CD4-positive, alpha-beta T cell treated with Interleukin-15 for 1 hour (primary cell): Measurements from ENCODE around the gene ASH1L.
"Not testable (repeated sequence)": the region's sequence is repeated elsewhere in the genome, so short reads cannot be mapped to it uniquely, and the experiment has no call there.

Experiments used
- DNase-seq: peaks from one replicate; pipeline ENCODE4 v3.0.0-alpha.2; 2020

Gene ASH1L

DNA sequence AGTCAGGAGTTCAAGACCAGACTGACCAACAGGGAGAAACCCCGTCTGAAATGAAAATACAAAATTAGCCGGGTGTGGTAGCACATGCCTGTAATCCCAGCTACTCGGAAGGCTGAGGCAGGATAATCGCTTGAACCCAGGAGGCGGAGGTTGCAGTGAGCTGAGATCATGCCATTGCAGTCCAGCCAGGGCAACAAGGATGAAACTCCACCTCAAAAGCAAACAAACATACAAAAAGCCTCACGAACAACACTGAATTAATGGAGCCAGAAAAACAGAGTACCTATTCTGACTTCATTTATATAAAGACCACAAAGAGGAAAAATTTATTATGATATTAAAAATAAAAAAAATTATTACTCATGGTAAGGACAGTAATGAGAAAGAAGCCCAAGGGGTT, 75.7 kb downstream of the ASH1L start:
- not testable (repeated sequence) for DNase-seq

DNA sequence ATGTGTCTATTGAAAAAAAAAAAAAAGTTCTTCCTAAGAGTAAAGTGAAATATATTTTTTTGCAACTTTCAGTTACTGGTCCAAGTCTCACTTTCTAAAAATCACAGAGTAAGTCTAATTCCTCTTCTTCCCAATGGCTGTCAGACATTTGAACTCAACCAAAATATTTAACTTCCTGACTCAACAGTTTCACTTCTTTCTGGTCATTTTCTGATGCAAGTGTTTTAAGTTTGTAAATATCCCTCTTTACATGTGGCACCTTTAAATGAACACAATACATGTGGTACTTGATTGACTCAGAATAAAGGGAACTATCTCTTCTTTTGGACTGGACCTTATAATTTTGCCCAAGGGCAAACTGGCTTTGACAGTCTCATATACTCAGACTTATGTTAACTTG, 76.7 kb downstream of the ASH1L start:
- DNase-seq = no peak

DNA sequence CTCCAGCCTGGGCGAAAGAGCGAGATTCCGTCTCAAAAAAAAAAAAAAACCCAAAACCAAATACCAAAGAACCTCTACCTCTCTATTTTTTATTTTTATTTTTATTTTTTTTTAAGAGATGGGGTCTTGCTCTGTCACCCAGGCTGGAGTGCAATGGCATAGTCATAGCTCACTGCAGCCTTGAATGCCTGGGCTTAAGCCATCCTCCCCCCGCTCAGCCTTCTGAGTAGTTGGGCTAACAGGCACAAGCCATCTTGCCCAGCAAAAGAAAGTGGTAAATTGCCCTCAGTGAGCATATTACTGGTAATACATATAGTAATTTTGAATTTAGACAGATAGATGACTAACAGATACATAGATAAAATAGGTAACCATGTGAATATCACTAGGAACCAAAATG, 77.4 kb downstream of the ASH1L start:
- no peak for DNase-seq

DNA sequence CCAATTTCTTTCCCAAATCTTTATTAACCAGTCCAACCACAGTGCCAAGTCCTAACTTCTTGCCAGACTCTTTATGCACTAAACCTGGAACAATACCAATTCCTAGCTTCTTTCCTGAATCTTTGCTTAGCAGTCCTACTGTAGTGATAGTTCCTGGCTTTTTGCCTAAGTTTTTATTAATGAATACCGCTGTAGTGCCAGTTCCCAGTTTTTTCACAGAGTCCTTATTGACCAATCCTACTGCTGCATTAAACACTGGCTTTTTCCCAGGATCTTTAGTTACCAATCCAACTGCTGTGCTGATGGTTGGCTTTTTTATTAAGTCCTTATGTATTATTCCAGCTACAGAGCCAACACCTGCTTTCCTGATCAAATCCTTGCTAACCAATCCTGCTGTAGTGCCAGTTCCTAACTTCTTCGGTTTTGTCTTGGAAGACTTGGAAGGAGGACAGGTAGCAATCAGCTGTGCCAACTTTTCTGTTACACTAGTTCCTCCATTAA, 80.8 kb downstream of the ASH1L start:
- no peak for DNase-seq

DNA sequence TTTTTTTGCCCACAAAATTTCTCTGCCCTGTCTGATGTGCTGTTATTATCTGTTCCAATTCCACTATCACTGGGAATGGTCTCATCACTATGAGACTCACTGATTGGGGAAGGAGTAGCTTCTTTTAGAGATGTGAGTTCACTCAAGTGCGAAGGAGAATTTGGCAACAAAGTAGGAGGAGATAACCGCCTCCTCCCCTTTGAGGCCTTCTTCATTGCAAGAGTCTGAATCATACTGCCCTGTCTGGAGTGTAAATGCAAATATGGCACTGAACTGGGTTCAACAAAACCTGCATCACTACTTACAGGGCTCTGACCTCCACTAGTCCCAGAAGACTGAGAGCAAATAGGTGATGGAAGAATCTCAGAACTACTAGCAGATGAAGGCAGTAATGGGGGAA, 83.4 kb downstream of the ASH1L start:
- DNase-seq = no peak

DNA sequence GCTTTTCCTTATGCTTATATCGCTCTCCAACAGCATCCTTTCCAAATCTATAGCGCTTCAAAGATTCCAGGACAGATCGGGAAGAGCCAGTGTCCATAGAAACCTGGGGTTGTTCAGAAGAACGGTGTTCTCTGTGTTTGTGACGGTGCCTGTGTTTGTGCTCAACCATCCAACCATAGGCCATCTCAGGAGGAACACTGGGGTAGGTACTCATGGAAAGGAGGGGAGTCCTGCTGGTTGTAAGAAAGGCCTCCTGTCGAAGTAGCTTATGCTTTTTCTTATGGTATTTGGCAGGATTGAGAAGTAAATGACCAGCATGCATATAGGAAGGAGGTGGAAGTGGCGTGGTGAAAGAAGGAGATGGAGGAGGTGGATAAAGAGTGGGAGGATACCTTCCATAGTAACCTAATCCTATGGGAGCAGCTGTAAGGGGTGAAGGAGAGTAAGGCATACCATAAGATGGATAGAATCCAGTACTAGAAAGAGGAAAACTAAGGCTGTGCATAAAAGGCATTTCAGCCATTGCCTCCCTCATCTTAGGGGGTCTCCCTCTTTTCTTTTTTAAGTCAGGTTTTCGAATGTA, 84.2 kb downstream of the ASH1L start:
- DNase-seq = no peak

DNA sequence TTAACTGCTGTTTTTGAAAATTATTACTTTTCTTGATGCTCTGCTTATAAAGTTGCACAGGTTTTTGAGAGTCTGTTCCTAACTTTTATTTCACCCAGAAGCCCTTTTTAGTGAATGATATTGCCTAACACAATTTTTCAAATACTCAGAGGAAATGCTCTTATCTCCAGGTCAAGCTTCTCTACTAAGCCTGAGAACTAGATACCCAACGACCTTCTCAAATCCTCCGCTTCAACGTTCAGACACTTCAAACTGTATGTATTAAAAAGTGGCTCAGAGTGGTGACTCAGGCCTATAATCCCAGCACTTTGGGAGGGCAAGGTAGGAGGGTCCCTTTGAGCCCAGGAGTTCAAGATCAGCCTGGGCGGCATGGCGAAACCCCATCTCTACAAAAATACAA, 88.5 kb downstream of the ASH1L start:
- no peak for DNase-seq

DNA sequence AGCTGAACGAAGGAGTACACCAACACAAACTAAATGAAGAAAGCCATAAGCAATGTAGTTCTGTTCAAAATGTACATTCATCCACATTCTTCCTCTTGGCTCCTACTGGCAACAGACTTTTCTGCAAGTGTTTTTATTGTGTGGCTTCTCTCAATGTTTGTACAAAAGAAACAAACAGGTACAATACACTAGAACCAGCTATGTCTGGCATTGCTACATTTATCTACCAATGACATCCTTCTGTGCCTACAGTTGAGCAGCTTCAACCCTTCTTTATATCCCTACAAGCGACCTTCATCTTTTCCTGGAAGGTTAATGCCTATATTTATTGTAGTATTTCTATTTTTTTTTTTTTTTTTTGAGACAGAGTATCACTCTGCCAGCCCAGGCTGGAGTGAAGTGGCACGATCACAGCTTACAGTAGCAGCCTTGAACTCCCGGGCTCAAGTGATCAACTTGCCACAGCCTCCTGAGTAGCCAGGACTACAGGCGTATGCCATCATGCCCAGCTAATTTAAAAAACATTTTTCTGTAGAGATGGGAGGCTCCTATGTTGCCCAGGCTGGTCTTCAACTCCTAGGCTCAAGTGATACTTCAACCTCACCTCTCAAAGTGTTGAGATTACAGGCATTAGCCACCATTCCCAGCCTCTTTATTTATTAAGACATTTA, 89.3 kb downstream of the ASH1L start:
- DNase-seq = no peak

DNA sequence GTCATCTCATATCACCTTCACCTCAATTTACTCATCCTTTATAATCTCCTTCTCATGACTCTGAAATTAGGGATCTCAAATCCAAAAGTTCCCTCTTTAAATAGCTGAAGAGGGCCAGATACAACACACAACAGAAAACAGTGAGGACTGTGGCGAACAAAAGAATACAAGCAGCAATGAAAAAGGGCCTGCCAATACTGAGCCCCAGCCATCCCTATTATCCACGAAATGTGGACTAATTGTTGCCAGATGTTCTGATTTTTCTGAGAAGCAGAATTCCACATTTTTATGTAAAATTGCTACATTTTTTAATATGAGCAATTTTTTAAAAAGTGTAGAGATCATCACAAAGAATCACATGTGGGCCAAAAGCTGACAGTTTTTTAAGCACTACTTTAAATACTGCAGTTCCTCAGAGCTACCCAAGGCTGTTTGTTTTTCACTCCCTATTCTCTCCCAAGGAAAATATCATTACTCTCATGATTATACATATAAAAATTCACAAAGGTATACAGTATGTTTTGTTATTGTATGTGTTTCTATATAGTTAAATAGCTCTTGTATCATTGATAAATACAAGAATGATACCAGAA, 90.0 kb downstream of the ASH1L start:
- DNase-seq = no peak

DNA sequence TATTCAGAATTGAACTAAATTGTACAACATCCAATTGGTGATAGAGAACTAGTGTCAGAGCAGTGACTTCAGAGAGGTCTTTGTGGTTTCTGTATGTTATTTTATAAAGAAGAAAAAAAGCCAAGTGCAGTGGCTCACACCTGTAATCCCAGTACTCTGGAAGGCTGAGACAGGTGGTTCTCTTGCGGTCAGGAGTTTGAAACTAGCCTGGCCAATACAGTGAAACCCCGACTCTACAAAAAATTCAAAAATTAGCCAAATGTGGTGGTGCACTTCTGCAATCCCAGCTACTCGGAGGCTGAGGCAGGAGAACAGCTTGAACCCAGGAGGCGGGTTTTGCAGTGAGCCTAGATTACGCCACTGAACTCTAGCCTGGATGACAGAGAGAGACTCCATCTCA, 90.7 kb downstream of the ASH1L start:
- DNase-seq = no peak

DNA sequence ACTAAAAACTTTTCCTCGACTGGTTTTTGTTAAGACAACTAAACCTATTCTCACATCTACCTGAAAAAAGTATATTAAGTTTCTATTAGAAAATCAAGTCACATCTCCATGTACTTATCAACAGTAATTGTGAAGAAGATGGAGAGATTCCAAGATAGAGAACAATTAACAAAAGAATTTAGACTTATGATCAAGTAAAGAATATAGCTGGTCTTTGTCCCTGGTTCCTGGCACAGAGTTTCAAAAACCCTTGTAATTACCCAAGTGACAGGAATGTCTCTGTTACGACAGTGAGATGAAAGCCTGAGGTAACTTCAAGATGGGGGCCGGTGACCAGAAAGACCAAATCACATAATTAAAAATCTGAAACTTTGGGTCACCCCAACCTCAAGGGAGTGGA, 91.6 kb downstream of the ASH1L start:
- DNase-seq = no peak

DNA sequence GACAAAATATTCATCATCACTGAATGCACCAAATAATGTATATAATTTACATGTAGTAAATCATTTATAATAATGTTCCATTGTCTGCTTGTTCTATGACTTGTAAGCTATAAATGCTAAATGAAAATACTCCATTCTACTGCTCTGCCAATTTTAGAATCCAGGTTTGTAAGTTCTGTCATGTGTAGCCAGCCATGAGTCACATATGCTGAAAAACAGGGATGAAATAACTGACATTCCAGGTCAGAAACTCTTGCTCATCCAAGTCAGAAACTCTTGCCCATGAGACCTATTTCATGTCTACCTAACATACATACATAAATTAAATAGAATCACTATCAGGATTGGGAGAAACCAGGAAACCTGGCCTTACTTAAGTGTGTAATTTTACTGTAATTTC, 95.6 kb downstream of the ASH1L start:
- no peak for DNase-seq

DNA sequence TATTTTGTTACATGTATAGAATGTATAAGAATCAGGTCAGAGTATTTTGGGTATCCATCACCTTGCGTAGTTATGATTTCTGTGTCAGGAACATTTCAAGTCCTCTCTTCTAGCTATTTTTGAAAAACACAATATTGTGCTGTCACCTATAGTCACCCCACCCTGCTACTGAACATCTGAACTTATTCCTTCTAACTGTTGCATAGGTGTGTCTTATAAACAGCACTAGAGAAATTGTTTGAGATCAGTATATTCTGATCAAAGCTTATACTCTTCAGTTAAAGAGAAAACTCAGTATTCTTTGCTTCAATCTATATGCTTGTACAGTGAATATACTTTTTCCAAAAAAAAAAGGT, 96.0 kb downstream of the ASH1L start:
- DNase-seq = no peak

DNA sequence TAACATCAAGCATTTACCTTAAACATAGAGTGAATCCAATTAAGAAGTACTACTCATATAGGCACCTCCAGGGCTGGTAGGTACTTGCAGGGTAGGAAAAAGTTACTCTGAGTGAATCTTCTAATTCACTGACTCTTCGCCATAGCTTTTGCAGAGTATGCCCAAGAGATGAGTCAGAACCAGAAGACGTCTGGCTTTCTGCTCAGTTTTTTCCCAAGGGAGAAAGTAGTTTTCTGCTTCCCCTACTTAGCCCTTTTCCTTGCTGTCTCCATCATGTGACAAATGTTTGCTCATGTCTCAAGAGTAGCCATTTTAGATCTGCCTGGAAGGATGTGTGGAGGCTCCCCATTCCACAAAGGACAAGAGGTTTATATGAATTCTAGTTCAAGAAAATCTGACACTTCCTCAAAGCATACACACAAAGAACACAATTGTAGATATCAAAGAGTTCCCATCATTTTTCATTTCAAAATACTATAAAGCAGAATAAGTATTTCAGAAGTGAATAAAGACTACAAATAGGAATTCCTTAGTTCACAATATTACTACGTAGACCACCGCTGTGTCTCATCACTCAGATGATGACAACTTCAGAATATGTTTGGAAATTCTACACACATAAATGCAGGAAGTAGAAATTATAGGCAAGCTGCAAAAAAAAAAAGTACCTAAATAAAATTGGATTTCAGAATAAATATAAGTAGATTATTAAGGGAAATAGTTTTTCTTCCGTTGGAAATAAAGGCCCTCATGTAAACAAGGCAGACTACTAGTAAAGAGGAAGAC, 98.5 kb downstream of the ASH1L start:
- no peak for DNase-seq

DNA sequence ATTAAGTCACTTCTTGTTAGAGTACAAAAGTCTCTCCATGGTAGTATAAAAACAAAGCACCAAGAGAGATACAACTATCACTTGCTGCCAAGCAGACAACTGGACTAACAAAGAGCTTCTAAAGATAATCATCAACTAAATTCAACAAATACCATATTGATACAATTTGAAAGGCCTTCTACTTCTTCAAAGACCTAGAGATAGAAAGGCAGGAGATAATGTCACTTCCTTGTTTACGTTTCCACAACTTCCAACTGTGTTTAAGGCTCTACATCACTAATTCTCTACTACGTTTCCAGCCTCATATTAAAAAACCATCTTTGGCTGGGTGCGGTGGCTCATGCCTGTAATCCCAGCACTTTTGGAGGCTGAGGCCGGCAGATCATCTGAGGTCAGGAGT, 104.5 kb downstream of the ASH1L start:
- DNase-seq = no peak

DNA sequence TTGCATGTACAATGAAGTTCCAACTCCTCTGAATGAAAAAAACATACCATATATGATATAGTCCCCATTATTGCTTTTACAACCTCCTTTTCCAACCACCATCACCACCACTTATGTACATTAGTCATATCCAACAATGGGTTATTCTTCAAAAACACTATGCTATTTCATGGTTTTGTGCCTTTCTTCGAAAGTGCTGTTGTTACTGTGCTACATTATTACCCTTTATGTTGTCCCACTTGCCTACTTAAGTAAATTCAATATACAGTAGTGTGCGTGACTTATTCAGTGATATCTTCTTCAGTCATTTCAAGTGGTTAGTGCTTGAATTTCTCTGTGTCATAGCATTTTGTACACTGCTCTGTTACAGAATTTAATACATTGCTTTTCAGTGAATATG, 105.3 kb downstream of the ASH1L start:
- DNase-seq = no peak

DNA sequence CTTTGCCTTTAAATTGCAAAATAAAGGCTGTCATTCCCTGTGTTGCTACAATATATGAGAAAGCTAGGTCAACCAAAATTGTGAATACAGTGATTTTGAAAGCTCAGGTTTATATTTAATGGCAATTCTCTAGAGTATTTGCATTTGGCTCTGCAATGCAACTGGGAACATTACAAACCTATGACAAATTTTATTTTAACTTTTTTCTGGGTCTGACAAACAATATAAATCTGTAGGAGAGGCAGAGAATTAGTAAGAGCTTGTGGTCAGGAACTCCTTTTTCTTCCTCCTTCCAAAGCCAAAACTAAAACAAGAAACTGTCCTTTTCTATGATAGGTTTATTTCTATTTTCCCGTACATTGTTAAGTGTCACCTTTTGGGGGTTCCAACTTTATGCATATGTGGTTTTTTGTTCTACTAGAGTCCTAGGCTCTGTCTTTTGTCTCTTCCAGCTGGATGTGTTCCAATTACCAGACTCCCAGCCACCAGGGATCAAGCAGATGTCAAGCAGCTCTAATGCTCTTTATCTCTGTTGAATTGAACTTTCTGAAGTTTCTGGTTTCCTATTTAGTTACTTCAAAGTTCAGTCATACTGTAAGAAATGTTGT, 106.9 kb downstream of the ASH1L start:
- DNase-seq = no peak

DNA sequence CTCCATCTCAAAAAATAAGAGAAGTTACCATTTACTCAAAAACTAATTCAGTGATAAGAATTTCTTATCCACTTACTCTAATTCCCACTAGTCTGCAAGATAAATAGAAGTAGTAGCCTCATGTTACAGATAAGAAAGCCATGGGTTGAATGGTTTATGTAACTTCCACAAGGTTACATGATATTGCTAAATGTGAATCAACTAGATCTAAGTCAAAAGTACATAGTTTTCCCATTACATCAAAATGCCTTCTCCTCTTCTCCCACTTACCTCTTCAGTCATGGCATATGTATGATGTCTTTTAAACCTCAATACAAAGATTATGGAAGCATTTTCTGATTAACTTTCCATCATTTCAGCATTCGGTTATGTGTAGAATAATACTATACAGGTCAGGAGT, 108.5 kb downstream of the ASH1L start:
- DNase-seq = no peak

DNA sequence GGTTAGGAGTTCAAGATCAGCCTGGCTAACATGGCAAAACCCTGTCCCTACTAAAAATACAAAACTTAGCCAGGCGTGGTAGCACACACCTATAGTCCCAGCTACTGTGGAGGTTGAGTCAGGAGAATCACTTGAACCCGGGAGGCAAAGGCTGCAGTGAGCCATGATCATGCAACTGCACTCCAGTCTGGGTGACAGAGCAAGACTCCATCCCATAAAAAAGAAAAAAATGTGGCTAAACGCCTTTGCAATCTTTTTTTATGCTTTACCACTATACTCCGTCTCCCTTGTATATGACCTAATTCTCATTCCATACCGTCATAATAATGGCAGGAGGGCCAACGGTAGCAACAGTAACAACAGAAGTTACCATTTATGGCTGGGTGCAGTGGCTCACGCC, 109.5 kb downstream of the ASH1L start:
- DNase-seq = no peak

DNA sequence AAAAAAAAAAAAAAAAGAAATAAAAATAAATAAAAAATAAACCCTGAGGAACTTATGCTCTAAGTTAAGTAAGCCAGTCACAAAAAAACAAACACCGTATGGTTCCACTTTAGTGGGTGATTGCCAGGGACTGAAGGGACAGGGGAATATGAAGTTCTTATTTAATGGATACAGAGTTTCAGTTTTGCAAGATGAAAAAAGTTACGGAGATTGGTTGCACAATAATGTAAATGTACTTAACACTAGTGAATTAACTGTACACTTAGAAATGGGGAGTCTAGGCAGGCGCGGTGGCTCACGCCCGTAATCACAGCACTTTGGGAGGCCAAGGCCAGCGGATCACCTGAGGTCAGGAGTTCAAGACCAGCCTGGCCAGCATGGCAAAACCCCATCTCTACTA, 111.4 kb downstream of the ASH1L start:
- DNase-seq = no peak

DNA sequence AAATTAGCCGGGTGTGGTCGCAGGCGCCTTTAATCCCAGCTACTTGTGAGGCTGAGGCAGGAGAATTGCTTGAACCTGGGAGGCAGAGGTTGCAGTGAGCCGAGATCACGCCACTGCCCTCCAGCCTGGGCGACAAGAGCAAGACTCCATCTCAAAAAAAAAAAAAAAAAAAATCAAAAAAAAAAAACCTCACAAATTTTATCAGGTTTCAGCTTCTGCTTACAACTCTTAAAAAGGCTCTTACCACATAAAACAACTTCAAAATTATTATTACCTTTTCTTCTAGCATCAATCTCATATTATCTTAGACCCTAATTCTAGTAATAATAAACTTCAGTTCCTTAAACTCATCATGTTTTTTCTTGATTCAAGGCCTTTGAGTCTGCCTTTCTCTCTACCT, 120.2 kb downstream of the ASH1L start:
- not testable (repeated sequence) for DNase-seq

DNA sequence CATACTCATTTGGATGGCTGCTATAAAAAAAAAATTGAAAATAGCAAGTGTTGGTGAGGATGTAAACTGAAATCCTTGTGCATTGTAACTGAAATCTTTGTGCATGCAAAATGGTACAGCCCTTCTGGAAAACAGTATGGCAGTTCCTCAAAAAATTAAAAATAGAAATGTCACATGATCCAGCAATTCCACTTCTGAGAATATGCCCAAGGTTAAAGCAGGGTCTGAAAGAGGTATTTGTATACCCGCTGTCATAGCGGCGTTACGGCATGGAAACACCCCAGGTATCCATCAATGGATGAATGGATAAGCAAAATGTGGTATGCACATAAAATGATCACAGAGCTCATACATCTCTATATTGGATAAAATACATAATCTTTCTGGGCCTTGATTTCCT, 125.2 kb downstream of the ASH1L start:
- DNase-seq = no peak

DNA sequence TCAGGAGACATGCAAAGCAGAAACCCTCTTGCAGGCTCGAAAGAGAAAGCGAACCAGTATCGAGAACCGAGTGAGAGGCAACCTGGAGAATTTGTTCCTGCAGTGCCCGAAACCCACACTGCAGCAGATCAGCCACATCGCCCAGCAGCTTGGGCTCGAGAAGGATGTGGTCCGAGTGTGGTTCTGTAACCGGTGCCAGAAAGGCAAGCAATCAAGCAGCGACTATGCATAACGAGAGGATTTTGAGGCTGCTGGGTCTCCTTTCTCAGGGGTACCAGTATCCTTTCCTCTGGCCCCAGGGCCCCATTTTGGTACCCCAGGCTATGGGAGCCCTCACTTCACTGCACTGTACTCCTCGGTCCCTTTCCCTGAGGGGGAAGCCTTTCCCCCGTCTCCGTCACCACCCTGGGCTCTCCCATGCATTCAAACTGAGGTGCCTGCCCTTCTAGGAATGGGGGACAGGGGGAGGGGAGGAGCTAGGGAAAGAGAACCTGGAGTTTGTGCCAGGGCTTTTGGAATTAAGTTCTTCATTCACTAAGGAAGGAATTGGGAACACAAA, 128.7 kb downstream of the ASH1L start:
- not testable (repeated sequence) for DNase-seq
